Activated naive CD8-positive, alpha-beta T cell treated with anti-CD3 and anti-CD28 coated beads, Interleukin-2, amount 10 ng/mL, durations not matched to agents 7 days and 5 days (primary cell): ENCODE results near the gene RNF214. TPM values are rescaled to one million over a fixed set of nuclear protein-coding genes. Genes with fewer than 3 reads are reported as not detected.

ENCODE experiments used
- ATAC-seq: fragments of 150-1000 bp; cut with Tn5 transposase; one replicate; pipeline ENCODE4 v1.10.0; 2021; ENCODE audit warnings: low read depth, moderate library complexity
- POLR2A ChIA-PET: fragments of 350-600 bp; sonication (Branson Sonifier 250); formaldehyde crosslinking; loops from one replicate; lab custom pipeline; 2021; ENCODE audit warnings: antibody characterized with exemption; lab: Charles Lee
- DNase-seq: peaks from one replicate; pipeline ENCODE4 v3.0.0; 2021
- H3K27ac Mint-ChIP-seq: one replicate; pipeline ENCODE4 v1.8.0; 2022; ENCODE audit warnings: mild to moderate bottlenecking, mixed read lengths
- H3K27me3 Mint-ChIP-seq: one replicate; pipeline ENCODE4 v1.8.0; 2022; ENCODE audit warnings: mild to moderate bottlenecking, moderate library complexity, mixed read lengths
- H3K36me3 Mint-ChIP-seq: one replicate; pipeline ENCODE4 v1.8.0; 2021; ENCODE audit warnings: mild to moderate bottlenecking, mixed read lengths
- H3K4me1 Mint-ChIP-seq: one replicate; pipeline ENCODE4 v1.8.0; 2021; ENCODE audit warnings: mixed read lengths
- H3K4me3 Mint-ChIP-seq: one replicate; pipeline ENCODE4 v1.8.0; 2022; ENCODE audit warnings: mild to moderate bottlenecking, moderate library complexity, mixed read lengths
- H3K9me3 Mint-ChIP-seq: one replicate; pipeline ENCODE4 v1.8.0; 2021; ENCODE audit warnings: mixed read lengths
- total RNA-seq, 2 experiments: library from RNA; stranded (reverse); gene quantifications; one replicate each; pipeline ENCODE4 v1.2.3, GENCODE V29; 2021

Gene RNF214
- total RNA-seq, 2 experiments from 2014 or later = 22.6 to 26.0 TPM

GRCh38 chr11:117210620-117211019 lies 21.9 kb upstream of the RNF214 start:
- DNase-seq (no peak), ATAC-seq (no peak)
- Mint-ChIP-seq H3K27ac (no peak overlapping the region), H3K36me3 (peaks cover 18% of the 10 kb centered on the region), H3K9me3 (no peaks in the 10 kb centered on the region), H3K4me3 (no peak overlapping the region), H3K27me3 (no peaks in the 10 kb centered on the region), H3K4me1 (peaks cover 4% of the 10 kb centered on the region)
- POLR2A ChIA-PET = interaction anchor here (0.6 to 1.5 kb wide), 2 partner anchors 8 to 466 kb away, joined by 3 to 5 read pairs; no protein-coding TSS in a partner anchor

DNA sequence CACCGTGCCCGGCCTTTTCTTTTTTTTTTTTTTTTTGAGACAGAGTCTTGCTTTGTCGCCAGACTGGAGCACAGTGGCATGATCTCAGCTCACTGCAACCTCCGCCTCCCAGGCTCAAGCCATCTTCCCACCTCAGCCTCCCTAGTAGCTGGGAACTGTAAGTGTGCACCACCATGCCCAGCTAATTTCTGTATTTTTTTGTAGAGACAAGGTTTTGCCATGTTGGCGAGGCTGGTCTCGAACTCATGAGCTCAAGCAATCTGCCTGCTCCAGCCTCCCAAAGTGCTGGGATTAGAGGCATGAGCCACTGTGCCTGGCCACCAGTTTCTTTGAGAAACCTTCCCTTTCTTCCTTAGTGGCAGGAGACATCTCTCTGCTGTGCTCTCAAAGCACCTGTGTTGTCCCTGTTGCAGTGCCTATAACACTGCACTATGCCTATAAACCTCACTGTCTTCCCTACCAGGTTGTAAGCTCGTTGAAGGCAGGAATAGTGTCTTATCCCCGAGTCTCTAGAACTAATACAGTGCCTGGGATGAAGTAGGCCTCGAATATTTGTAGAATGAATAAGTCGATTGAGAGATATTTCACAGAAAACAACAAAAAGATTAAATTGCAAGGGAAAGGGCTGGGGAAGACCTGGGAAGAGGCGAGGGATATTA lies 19.6 kb upstream of the RNF214 start:
- ATAC-seq (no peak), DNase-seq (no peak)
- H3K36me3 Mint-ChIP-seq = peaks cover 24% of the 10 kb centered on the region
- POLR2A ChIA-PET = no interaction called here
- peaks cover 4% of the 10 kb centered on the region for H3K4me1 Mint-ChIP-seq
- no peak overlapping the region for H3K27ac Mint-ChIP-seq
- no peak overlapping the region for H3K4me3 Mint-ChIP-seq
- no peaks in the 10 kb centered on the region for H3K9me3 Mint-ChIP-seq
- H3K27me3 Mint-ChIP-seq = no peaks in the 10 kb centered on the region

GRCh38 chr11:117214404-117215110 lies 17.9 kb upstream of the RNF214 start:
- ATAC-seq (no peak), DNase-seq (no peak)
- H3K9me3 Mint-ChIP-seq = no peaks in the 10 kb centered on the region
- H3K4me3 Mint-ChIP-seq = no peak overlapping the region
- peaks cover 3% of the 10 kb centered on the region for H3K4me1 Mint-ChIP-seq
- no peak overlapping the region for H3K27ac Mint-ChIP-seq
- POLR2A ChIA-PET = no interaction called here
- H3K36me3 Mint-ChIP-seq = peaks cover 29% of the 10 kb centered on the region
- H3K27me3 Mint-ChIP-seq = no peaks in the 10 kb centered on the region

- Mint-ChIP-seq H3K4me1 (peaks cover 3% of the 10 kb centered on the region), H3K9me3 (no peaks in the 10 kb centered on the region), H3K4me3 (no peak overlapping the region), H3K36me3 (peaks cover 30% of the 10 kb centered on the region), H3K27ac (no peak overlapping the region), H3K27me3 (no peaks in the 10 kb centered on the region)
- ATAC-seq (no peak), DNase-seq (no peak)
- POLR2A ChIA-PET = no interaction called here
Measured at GRCh38 chr11:117217141-117218084, 15.1 kb upstream of the RNF214 start.

DNA sequence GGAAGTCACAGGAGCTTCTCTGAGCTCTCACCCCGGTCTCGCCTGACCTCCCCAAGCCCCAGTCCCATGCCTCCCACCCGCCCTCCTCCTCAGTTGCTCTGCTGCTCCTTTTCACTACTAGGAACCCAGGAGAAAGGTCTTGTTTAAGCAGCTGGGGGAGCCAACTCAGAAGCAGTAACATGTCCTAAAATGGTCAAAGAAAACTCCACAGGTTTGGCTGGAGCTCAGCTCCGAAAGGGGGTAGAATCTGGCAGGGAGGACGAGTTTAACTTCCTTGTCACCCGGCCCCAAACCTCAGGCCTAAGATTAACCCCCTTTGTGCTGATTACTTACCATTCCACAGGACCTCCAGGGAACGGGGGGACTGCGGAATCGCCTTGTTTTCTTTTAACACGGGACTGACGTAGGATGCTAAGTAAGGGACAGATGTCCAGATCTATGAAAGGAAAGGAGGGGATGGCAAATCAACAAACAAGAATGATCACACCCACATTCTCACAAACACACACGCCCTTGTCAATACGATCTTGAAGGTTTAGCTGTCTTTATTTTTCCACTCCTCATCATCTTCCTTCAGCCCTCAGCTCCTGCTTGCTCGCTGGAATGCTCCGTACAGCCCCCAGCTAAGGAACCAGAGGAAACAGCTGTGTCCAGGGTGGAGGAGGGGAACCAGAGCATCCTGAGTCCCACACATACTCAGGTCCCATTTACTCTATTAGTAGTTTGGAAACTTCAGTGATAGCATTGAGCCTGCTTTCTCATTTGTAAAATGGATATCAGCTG lies 14.1 kb upstream of the RNF214 start:
- Mint-ChIP-seq H3K4me3 (no peak overlapping the region), H3K36me3 (peaks cover 25% of the 10 kb centered on the region), H3K9me3 (no peaks in the 10 kb centered on the region), H3K27ac (no peak overlapping the region), H3K4me1 (peaks cover 3% of the 10 kb centered on the region), H3K27me3 (no peaks in the 10 kb centered on the region)
- POLR2A ChIA-PET = no interaction called here
- DNase-seq (no peak), ATAC-seq (no peak)

GRCh38 chr11:117219001-117219400 lies 13.5 kb upstream of the RNF214 start:
- H3K4me1 Mint-ChIP-seq = peaks cover 3% of the 10 kb centered on the region
- no peaks in the 10 kb centered on the region for H3K27me3 Mint-ChIP-seq
- POLR2A ChIA-PET = no interaction called here
- H3K27ac Mint-ChIP-seq = no peak overlapping the region
- H3K36me3 Mint-ChIP-seq = peaks cover 24% of the 10 kb centered on the region
- no peaks in the 10 kb centered on the region for H3K9me3 Mint-ChIP-seq
- DNase-seq (no peak), ATAC-seq (no peak)
- H3K4me3 Mint-ChIP-seq = no peak overlapping the region

GRCh38 chr11:117219455-117219854 lies 13.0 kb upstream of the RNF214 start:
- Mint-ChIP-seq H3K4me1 (peaks cover 3% of the 10 kb centered on the region), H3K9me3 (no peaks in the 10 kb centered on the region), H3K27ac (no peak overlapping the region), H3K27me3 (no peaks in the 10 kb centered on the region), H3K4me3 (no peak overlapping the region), H3K36me3 (peaks cover 24% of the 10 kb centered on the region)
- POLR2A ChIA-PET = interaction anchor here (0.7 kb wide), 1 partner anchor 40 kb away, joined by 3 read pairs; no protein-coding TSS in a partner anchor
- ATAC-seq (no peak), DNase-seq (no peak)

DNA sequence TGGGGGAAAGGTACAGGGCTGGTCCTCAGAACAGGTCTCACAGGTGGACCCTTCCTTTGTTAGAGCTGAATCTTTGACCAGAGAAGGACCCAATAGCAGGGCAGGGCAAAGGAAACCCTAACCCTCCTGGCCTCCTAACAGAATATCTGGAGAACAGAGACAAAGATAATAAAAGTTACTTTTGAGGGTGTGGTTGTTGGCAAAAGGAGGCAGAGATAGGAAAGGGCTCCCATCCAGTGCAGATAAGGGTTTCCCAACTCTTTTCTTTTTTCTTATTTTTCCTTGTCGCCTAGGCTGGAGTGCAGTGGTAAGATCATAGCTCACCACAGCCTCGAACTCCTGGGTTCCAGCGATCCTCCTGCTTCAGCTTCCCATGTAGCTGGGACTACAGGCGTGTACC lies 12.5 kb upstream of the RNF214 start:
- peaks cover 26% of the 10 kb centered on the region for H3K36me3 Mint-ChIP-seq
- H3K27ac Mint-ChIP-seq = no peak overlapping the region

GRCh38 chr11:117220568-117220967 lies 11.9 kb upstream of the RNF214 start:
- no peak for ATAC-seq
- Mint-ChIP-seq H3K27me3 (no peaks in the 10 kb centered on the region), H3K4me1 (peaks cover 3% of the 10 kb centered on the region), H3K36me3 (peaks cover 26% of the 10 kb centered on the region), H3K4me3 (no peak overlapping the region), H3K9me3 (no peaks in the 10 kb centered on the region), H3K27ac (peak overlapping the region; percentile 36)
- DNase-seq = peak; percentile 21
- POLR2A ChIA-PET = interaction anchor here (1.0 to 1.3 kb wide), 3 partner anchors 9 to 76 kb away, joined by 3 to 4 read pairs (median 3); partner anchors contain the start of gene PAFAH1B2

More for the DNA sequence above, 12.5 kb upstream of the RNF214 start:
- no peak overlapping the region for H3K4me3 Mint-ChIP-seq
- POLR2A ChIA-PET = interaction anchor here (0.7 to 1.3 kb wide), 2 partner anchors 9 to 41 kb away, joined by 3 to 4 read pairs; no protein-coding TSS in a partner anchor
- H3K27me3 Mint-ChIP-seq = no peaks in the 10 kb centered on the region
- DNase-seq = no peak
- H3K4me1 Mint-ChIP-seq = peaks cover 3% of the 10 kb centered on the region
- H3K9me3 Mint-ChIP-seq = no peaks in the 10 kb centered on the region
- no peak for ATAC-seq

GRCh38 chr11:117220999-117221774 lies 11.3 kb upstream of the RNF214 start:
- H3K27me3 Mint-ChIP-seq = no peaks in the 10 kb centered on the region
- peaks cover 27% of the 10 kb centered on the region for H3K36me3 Mint-ChIP-seq
- H3K4me1 Mint-ChIP-seq = peaks cover 3% of the 10 kb centered on the region
- H3K9me3 Mint-ChIP-seq = no peaks in the 10 kb centered on the region
- no peak overlapping the region for H3K4me3 Mint-ChIP-seq
- no peak for ATAC-seq
- DNase-seq = no peak
- peak overlapping the region; percentile 36 for H3K27ac Mint-ChIP-seq
- POLR2A ChIA-PET = interaction anchor here (1.0 to 1.3 kb wide), 4 partner anchors 9 to 77 kb away, joined by 3 to 4 read pairs (median 3); partner anchors contain the start of gene PAFAH1B2

GRCh38 chr11:117221775-117222517 lies 10.5 kb upstream of the RNF214 start:
- H3K36me3 Mint-ChIP-seq = peaks cover 23% of the 10 kb centered on the region
- peak; percentile 12 for DNase-seq
- H3K27ac Mint-ChIP-seq = no peak overlapping the region
- no peak for ATAC-seq
- no peaks in the 10 kb centered on the region for H3K27me3 Mint-ChIP-seq
- no peaks in the 10 kb centered on the region for H3K9me3 Mint-ChIP-seq
- H3K4me1 Mint-ChIP-seq = peaks cover 7% of the 10 kb centered on the region
- POLR2A ChIA-PET = interaction anchor here (1.0 to 1.3 kb wide), 3 partner anchors 10 to 77 kb away, joined by 3 to 5 read pairs (median 3); partner anchors contain the start of genes PAFAH1B2 and PCSK7
- H3K4me3 Mint-ChIP-seq = no peak overlapping the region
